Aorta (tissue), 5 donors: ENCODE results near the gene IRF1. TPM values are rescaled to one million over a fixed set of nuclear protein-coding genes. Genes with fewer than 3 reads are reported as not detected.

Experiments used
- ATAC-seq: fragments of 200-7000 bp; cut with Tn5 transposase; one replicate; pipeline ENCODE4 v1.9.1; 2022; ENCODE audit warnings: moderate library complexity; ENCODE audit not compliant: low FRiP score
- DNase-seq, 2 donors: peaks; one replicate each; pipeline ENCODE4 v3.0.0-alpha.2; 2020
- H3K27ac ChIP-seq, 2 donors: one replicate each; pipeline ENCODE4 v1.5.1; 2013; ENCODE audit warnings: low read length in 2 of 2, mild to moderate bottlenecking in 2 of 2, moderate library complexity in 2 of 2, control low read depth in 1 of 2, inconsistent platforms in 1 of 2, low read depth in 1 of 2
- H3K27me3 ChIP-seq, 2 donors: one replicate each; pipeline ENCODE4 v1.6.1; 2013; ENCODE audit warnings: control low read depth in 1 of 2, low read length in 1 of 2, mild to moderate bottlenecking in 1 of 2, moderate library complexity in 1 of 2; ENCODE audit not compliant: insufficient read depth in 2 of 2, control insufficient read depth in 1 of 2
- H3K36me3 ChIP-seq, 2 donors: one replicate each; pipeline ENCODE4 v1.6.1; 2013; ENCODE audit warnings: control low read depth in 1 of 2, low read length in 1 of 2, mild to moderate bottlenecking in 1 of 2; ENCODE audit not compliant: insufficient read depth in 2 of 2, control insufficient read depth in 1 of 2
- H3K4me1 ChIP-seq, 2 donors: one replicate each; pipeline ENCODE4 v1.6.1; 2013; ENCODE audit warnings: low read length in 2 of 2, control low read depth in 1 of 2, mild to moderate bottlenecking in 1 of 2, moderate library complexity in 1 of 2; ENCODE audit not compliant: insufficient read depth in 2 of 2, control insufficient read depth in 1 of 2
- H3K4me3 ChIP-seq, 2 donors: one replicate each; pipeline ENCODE4 v1.5.1; 2013; ENCODE audit warnings: low read length in 2 of 2, control low read depth in 1 of 2, mild to moderate bottlenecking in 1 of 2
- H3K9me3 ChIP-seq: one replicate; pipeline ENCODE4 v1.6.1; 2013; ENCODE audit warnings: mild to moderate bottlenecking, low read length; ENCODE audit not compliant: control insufficient read depth
- WGBS, 2 donors: extraction: QIAGEN DNeasy Blood & Tissue Kit; methylation state at CpG; one replicate each; pipeline ENCODE4 v1.1.7; 2013; 5-methylcytosine and 5-hydroxymethylcytosine counted together
- intact Hi-C, 2 donors: fragments of 100-400 bp; cut with DNase I; formaldehyde crosslinking; loops; one replicate each; pipeline versions ENCODE4 v1.14.2 to v1.15.0; 2022
- long read RNA-seq, 2 donors: library from polyadenylated mRNA; unstranded; transcript quantifications; one replicate each; pipeline ENCODE4 v2.0.0, GENCODE V29; 2020 to 2021
- polyA plus RNA-seq, 2 donors: library from polyadenylated mRNA; stranded (reverse); fragments of 200-250 nt; gene quantifications; one replicate each; pipeline ENCODE4 v1.2.3, GENCODE V29; 2013
- total RNA-seq, 2 donors: library from RNA; stranded (reverse); fragmentation: NEBNext Ultra II Directional; extraction: Animal tissue kit (Norgen Biotek cat#: 25700); gene quantifications; one replicate each; pipeline ENCODE4 v1.2.1, GENCODE V29; 2021
- donor health status: healthy with polysubstance abuse.
- donor health status: Bipolar disorder and iron deficiency.
- donor health status: DM: no; HTN: no; CAD: no.
- donor health status: DM: no; HTN: no; CAD: no.
- donor health status: DM: yes; HTN: yes; CAD: no.

Gene IRF1
- total RNA-seq (10 to 100 TPM; 26.8 to 36.1 TPM), polyA plus RNA-seq (10 to 100 TPM; 12.9 to 13.1 TPM)
- long read RNA-seq, donor 1, full-length matches to known transcripts, result 34 of 69 reads
- long read RNA-seq, donor 1, partial matches to known transcripts, result 4 of 69 reads
- long read RNA-seq, donor 1, other reads (novel, unspliced or antisense), result 31 of 69 reads
- long read RNA-seq, donor 2, transcript IRF1-201 (10 exons, 3,579 nt), result major isoform, 11 of 33 reads
- long read RNA-seq, donor 2, partial matches to known transcripts, result 3 of 33 reads
- long read RNA-seq, donor 2, other reads (novel, unspliced or antisense), result 19 of 33 reads

DNA sequence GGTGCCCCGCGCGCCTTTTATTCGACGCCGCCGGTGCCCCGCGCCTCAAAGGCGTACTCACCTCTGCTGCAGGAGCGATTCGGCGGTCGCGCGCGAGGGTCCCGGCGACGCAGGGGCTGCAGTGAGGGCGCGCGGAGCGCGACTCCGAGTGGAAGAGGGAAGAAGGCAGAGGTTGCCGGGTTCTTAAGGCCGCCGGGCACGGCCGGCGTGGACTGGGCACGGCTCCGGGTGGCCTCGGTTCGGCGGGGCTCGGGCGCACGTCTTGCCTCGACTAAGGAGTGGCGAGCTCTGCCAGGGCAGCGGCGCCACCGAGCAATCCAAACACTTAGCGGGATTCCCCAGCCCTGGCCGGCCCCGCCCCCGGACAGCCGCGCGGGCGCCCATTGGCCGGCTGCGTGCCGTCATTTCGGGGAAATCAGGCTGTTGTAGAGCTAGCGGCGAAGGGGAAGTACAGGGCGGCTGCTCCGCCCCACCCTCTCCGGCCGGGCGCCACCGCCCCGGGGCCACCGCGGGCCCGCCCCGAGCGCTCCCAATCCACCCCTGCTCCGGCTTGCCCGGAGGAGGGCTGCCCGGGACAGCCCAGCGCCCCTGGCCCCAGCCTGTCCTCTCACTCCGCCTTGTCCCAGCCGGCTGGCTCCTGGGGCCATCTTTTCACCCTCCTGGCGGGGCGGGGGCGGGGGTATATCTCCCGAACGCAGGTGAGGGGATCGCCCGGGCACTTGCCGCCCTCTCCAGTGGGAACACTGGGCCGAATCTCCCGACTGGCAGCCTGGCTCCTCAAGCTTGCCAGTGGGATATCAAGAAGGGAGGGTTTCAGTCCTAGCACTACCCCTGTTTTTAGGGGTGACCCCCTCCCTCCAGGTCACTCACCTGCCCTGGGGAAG lies at the start of gene IRF1:
IRF1 (minus strand) TSS at position 290 of the 884 bp plus-strand sequence. CDS start 1,295 bp downstream, outside the sequence.
- WGBS, 2 donors, result 0 to 1% methylated on average over 58 to 87 of the region's 87 CpGs
- peak within 1 kb of the TSS; percentile 39 to 79 for H3K27ac ChIP-seq
- H3K4me1 ChIP-seq, result no peaks in the 10 kb centered on the region
- intact Hi-C loops, result loop anchor here (2.0 to 10.0 kb wide), 4 partner anchors 68 to 236 kb away; partner anchors contain the start of gene PDLIM4 (in 1 of the 2)
- H3K27me3 ChIP-seq, result no peaks in the 10 kb centered on the region
- H3K4me3 ChIP-seq, result peak within 1 kb of the TSS; percentile 40 to 57
- DNase-seq (peak; percentile 98 to 99), ATAC-seq (peak; percentile 95)
- no peaks in the 10 kb centered on the region for H3K9me3 ChIP-seq
- H3K36me3 ChIP-seq, result peaks cover 0 to 6% of the 10 kb centered on the region in 2 donors

DNA sequence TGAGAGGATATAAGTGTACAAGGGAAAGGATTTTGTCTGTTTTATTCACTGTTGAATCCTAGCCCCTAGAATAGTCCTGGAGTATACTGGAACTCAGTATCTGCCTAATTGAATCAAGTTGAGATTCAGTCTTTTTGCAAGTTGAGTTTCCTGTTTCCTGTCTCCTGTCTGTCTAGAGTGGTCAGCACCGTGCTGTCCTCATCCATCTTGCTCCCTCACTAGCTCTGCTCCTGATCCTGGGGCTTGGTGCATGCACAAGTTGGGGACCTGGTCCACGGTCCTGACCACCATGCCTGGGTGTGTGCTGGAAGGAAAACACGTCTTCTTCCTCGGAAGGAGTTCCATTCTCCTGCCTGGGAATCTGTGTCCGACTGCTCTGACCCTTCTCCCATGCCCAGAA lies 49.6 kb upstream of the IRF1 start:
- intact Hi-C loops, result no loop called here
- no peak for DNase-seq
- WGBS, 2 donors, result 79 to 81% methylated on average over 5 of the region's 5 CpGs
- Histone ChIP-seq H3K27ac (no peak overlapping the region), H3K36me3 (no peaks in the 10 kb centered on the region), H3K27me3 (no peaks in the 10 kb centered on the region), H3K4me1 (no peaks in the 10 kb centered on the region), H3K9me3 (no peaks in the 10 kb centered on the region), H3K4me3 (no peak overlapping the region)
- no peak for ATAC-seq

DNA sequence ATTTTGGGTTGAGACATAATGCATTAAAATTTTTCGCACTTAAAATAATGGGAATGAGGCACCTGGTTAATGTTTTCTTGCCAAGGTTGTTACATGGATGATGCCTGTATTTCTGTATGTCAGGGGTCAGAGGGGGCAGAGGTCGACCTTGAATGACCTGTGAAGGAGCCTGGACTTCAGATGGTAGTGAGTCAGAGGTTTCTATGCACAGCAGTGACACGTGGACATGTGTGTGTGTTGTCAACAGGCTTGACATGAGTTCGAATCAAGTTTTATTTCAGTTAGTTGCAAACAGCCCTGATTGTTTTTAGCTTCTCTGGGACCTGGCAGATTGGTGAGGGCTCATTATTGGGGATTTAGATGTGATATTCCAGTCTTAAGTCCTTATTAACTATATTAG lies 49.1 kb upstream of the IRF1 start:
- no peaks in the 10 kb centered on the region for H3K9me3 ChIP-seq
- intact Hi-C loops, result no loop called here
- WGBS, 2 donors, result 77 to 78% methylated on average over 4 of the region's 4 CpGs

GRCh38 chr5:132530946-132531345 lies 40.4 kb upstream of the IRF1 start:
- H3K27me3 ChIP-seq, result no peaks in the 10 kb centered on the region
- WGBS, 2 donors, result 78 to 80% methylated on average over 4 of the region's 4 CpGs
- H3K36me3 ChIP-seq, result no peaks in the 10 kb centered on the region
- intact Hi-C loops, result no loop called here
- no peak for DNase-seq
- no peaks in the 10 kb centered on the region for H3K4me1 ChIP-seq
- no peak overlapping the region for H3K27ac ChIP-seq
- H3K4me3 ChIP-seq, result no peak overlapping the region
- ATAC-seq, result no peak
- no peaks in the 10 kb centered on the region for H3K9me3 ChIP-seq

More for the DNA sequence above, 49.1 kb upstream of the IRF1 start:
- no peaks in the 10 kb centered on the region for H3K27me3 ChIP-seq
- no peaks in the 10 kb centered on the region for H3K4me1 ChIP-seq
- H3K27ac ChIP-seq, result no peak overlapping the region
- DNase-seq (no peak), ATAC-seq (no peak)
- no peaks in the 10 kb centered on the region for H3K36me3 ChIP-seq
- no peak overlapping the region for H3K4me3 ChIP-seq

- H3K9me3 ChIP-seq, result no peaks in the 10 kb centered on the region
- H3K36me3 ChIP-seq, result no peaks in the 10 kb centered on the region
- ATAC-seq, result no peak
- 86 to 87% methylated on average over 6 of the region's 6 CpGs for WGBS, 2 donors
- H3K4me1 ChIP-seq, result no peaks in the 10 kb centered on the region
- intact Hi-C loops, result loop anchor here (10.0 kb wide), 2 partner anchors 176 to 186 kb away; no protein-coding TSS in a partner anchor
- H3K27me3 ChIP-seq, result no peaks in the 10 kb centered on the region
- H3K27ac ChIP-seq, result no peak overlapping the region
- no peak overlapping the region for H3K4me3 ChIP-seq
- DNase-seq, result no peak
These were observed 38.5 kb upstream of the IRF1 start for GRCh38 chr5:132528866-132529634.

DNA sequence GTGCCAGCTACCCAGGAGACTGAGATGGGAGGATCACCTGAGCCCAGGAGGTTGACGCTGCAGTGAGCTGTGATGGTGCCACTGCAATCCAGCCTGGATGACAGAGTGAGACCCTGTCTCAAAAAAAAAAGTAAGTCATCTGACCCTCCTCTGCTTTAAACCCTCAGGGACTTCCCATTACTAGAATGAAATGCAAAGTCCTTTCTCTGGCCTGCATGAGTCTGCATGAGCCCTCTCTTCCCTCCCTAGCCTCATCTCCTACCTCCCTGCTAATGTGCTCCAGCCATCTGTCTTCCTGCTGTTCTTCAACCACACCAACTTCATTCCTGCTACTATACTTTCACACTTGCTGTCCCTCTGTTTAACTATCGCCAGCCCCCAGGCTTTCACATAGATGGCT lies 37.4 kb upstream of the IRF1 start:
- no peak overlapping the region for H3K27ac ChIP-seq
- no peaks in the 10 kb centered on the region for H3K27me3 ChIP-seq
- no peaks in the 10 kb centered on the region for H3K9me3 ChIP-seq
- no peak for DNase-seq
- no peak for ATAC-seq
- H3K4me1 ChIP-seq, result no peaks in the 10 kb centered on the region
- WGBS, 2 donors, result 97 to 98% methylated on average over 2 of the region's 2 CpGs
- intact Hi-C loops, result loop anchor here (10.0 kb wide), 2 partner anchors 177 to 187 kb away; no protein-coding TSS in a partner anchor
- no peak overlapping the region for H3K4me3 ChIP-seq
- H3K36me3 ChIP-seq, result no peaks in the 10 kb centered on the region

- Histone ChIP-seq H3K4me3 (no peak overlapping the region), H3K4me1 (no peaks in the 10 kb centered on the region), H3K27ac (no peak overlapping the region), H3K27me3 (no peaks in the 10 kb centered on the region), H3K9me3 (no peaks in the 10 kb centered on the region), H3K36me3 (no peaks in the 10 kb centered on the region)
- 72 to 77% methylated on average over 8 of the region's 8 CpGs for WGBS, 2 donors
- intact Hi-C loops, result loop anchor here (10.0 kb wide), 2 partner anchors 178 to 188 kb away; no protein-coding TSS in a partner anchor
- no peak for ATAC-seq
- no peak for DNase-seq
These were observed 36.5 kb upstream of the IRF1 start for GRCh38 chr5:132526974-132527564.
